HG02798 (cell line): Measurements from ENCODE around the gene UBE3C.
"Not testable (repeated sequence)": the region's sequence is repeated elsewhere in the genome, so short reads cannot be mapped to it uniquely, and the experiment has no call there.

Experiments
- ATAC-seq: cut with Tn5 transposase; IDR thresholded peaks from one replicate; pipeline ENCODE4 v1.9.1; 2021; ENCODE audit warnings: mild to moderate bottlenecking; ENCODE audit not compliant: unreplicated experiment, poor library complexity

UBE3C gene

GRCh38 chr7:157228864-157229422 is 90.2 kb downstream of the UBE3C start:
- ATAC-seq: no peak

GRCh38 chr7:157233677-157234076 is 95.0 kb downstream of the UBE3C start:
- ATAC-seq: no peak

DNA sequence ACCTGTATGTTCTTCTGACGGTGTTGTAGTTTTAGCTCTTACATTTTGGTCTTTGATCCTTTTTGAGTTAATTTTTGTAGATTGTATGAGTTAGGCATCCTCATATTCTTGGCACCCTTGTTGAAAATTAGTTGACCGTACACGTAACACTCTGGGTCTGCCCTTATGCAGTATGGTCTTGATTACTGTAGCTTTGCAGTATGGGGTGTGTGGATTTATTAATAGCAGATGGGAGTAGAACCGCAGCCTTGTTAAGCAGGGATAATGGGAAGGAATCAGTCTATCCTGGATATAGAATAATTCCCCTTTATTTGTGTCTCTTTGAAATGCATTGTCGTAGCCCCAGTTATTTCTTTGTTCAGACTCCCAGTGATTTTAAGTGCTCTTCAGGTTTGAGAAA is 95.5 kb downstream of the UBE3C start:
- ATAC-seq: no peak

GRCh38 chr7:157235357-157236333 is 96.9 kb downstream of the UBE3C start:
- ATAC-seq: no peak

DNA sequence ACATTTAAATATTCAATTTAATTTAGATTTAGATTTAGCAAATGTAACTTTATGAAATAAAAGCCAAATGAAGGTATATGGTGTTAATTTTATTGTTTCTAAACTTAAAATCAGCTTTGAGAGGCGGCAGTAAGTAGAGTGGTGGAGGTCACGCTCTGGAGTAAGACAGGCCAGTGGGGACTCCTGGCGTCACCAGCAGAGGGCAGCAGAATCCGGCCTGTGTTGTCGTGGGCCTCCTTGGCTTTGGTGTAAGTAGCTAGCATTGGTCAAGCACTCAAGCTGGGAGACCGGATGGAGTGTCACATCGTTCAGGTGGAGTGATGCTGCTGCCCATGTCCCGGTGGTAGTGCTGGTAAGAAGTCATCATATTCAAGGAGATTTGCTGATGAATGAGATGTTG is 99.4 kb downstream of the UBE3C start:
- ATAC-seq: no peak

- no peak for ATAC-seq
These were observed 101.0 kb downstream of the UBE3C start for GRCh38 chr7:157239571-157240270.

GRCh38 chr7:157241631-157242030 is 102.9 kb downstream of the UBE3C start:
- ATAC-seq: no peak

DNA sequence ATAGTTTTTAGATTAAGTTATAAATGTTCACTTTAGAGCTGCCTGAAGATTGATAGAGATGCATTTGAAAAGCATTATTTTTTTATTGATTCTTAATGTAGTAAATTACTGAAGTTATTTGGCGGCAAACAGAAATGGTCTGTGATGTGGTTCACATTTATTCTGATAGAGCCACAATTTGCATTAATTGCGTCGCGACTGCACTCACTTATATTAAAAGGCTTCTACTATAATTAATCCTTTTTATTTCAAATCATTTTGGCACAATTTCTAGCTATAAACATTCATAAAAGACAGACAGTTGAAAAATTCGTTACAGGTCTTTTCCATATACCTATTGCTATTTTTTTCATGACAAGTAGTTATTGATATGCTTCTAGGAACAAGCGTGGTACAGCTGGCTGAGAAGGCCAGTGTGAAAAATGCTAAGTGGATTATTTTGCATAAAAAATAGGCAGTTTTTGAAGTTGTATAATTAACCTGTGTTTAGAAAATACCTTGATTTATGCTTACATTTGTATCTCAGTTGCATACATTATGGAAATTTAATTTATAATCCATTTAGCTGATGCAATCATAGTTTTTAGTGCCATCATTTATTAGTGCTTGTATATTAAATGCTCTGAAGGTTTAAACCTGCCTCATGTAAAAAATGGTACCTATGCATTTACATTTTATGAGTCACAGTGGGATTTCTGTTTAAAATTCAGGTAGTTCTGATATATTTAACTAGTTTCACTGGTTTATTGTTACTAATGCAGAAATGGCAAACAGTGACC is 106.0 kb downstream of the UBE3C start:
- no peak for ATAC-seq

DNA sequence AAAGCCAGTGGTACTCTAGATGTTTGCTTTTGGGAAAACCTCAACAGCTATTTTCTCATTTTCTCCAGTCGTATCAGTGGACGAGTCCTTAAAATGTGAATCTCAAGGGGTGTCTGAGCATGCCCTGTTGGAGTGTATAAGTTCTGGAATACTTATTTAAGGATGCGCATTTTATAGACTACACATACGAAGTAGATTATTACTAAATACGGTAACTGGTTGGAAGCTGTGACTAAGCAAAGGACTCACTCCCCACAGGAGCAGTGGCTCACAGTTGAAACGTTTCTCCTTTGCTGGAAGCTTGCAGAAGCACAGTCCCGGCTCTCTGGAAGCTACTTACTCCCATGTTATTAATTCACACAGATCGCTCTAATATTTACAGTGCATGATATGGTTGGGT is 107.3 kb downstream of the UBE3C start:
- no peak for ATAC-seq

DNA sequence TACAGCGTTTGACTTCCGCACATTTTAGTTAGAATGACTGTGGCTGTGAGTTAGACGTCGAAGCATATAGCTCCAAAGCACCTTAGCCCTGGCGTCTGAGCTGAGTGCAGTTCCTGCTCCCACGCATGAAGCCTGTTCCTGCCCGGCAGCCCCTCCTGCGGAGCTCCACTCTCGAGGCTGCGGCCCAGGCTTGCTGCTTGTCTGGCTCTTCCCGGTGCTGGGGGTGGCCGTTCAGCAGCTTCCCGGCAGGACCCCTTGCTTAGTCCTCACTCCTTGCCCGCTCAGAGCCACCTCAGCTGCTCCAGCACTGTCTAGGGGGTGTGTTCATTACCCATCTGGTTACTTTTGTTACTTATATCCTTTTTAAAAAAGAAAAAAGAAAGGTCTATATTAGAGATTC is 109.9 kb downstream of the UBE3C start:
- no peak for ATAC-seq

DNA sequence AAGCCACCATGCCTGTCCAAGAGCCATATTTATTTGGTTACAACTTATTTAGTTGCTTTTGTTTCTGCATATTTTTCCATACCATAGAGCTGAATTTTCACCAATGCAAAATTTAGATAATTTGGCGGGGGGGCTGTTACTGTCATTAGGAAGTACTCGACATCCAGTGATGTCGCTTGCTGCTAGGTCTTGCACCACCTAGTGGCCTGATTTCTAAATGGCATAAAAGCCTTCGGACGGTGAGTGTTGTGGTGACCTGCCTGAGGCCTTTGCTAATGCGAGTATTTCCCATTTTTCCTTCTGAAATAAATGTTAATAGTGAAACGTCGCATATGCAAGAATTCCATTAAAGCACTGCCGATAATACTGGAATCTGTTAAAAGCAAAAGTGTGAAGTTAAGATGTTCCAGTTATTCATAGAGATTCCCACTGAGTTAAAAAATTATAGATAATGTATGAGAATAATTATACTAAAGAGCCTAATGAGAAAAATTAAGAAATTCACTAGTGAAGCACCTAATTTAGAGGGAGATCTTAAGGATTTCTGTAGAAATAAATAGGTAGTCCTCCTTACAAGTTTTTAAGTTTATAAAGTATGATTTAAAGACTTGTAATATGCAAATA is 112.0 kb downstream of the UBE3C start:
- ATAC-seq: peak; percentile 60

GRCh38 chr7:157251817-157252216 is 113.1 kb downstream of the UBE3C start:
- ATAC-seq: not testable (repeated sequence)

DNA sequence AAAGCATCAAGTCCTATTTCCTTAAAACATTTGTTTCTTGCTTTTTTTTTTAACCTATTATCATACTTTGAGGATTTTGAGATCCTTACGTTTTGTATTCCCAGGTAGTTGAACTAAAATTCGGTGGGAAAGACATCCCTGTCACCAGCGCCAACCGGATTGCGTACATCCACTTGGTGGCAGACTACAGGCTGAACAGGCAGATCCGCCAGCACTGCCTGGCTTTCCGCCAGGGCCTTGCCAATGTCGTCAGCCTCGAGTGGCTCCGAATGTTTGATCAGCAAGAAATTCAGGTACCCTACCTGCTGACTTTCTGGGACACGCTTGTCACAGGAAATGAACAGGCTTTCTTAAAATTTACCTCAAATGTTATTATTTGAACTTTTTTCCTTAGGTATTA is 115.1 kb downstream of the UBE3C start:
- ATAC-seq: no peak

GRCh38 chr7:157254781-157255180 is 116.1 kb downstream of the UBE3C start:
- ATAC-seq: not testable (repeated sequence)

DNA sequence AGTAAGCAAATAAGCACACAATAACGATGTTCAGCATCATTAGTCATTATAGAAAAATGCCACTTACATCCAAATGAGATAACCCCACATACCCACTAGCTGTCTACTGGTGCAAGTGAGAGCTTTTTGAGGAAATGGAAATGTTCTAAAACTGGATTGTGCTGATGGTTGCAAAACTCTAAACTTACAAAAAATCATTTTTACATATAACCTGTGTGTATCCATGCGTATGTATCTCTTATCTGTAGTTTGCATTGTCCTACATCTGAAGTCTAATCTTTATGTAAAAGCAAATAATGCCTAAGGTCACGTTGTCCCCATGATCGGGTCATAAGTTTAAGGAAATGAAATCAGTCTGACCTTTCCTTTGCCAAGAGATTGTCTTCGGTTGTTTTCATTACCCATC is 116.5 kb downstream of the UBE3C start:
- ATAC-seq: no peak

DNA sequence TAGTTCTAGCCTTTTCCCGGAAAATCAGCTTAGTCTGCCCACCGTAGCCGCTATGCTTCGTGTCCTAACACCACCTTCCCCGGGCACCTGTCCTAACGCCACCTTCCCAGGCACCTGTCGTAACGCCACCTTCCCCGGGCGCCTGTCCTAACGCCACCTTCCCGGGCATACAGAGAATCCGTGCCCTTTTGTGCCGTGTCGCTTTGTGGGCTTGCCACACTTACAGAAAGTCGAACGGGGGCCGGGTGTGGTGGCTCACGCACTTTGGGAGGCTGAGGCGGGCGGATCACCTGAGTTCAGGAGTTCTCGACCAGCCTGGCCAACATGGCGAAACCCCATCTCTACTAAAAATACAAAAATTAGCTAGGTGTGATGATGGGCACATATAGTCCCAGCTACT is 124.4 kb downstream of the UBE3C start:
- ATAC-seq: no peak

- no peak for ATAC-seq
These were observed 126.3 kb downstream of the UBE3C start for GRCh38 chr7:157265051-157265450.

DNA sequence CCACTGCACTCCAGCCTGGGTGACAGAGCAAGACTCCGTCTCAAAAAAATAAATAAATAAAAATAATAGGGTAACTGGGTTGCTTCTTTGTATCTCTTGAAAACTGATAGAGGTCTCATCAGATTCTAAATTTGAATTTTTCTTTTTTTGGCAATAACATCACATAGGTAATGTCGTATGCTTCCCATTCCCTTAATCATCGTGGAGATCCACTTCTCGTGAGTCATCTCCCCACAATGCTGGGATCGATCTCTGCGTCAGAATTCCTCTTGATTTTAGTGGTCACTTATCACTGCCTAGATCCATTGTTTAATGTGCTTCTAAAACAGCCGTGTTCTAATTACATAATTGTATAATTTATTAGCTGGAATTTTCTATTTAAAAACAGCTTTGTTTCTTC is 127.5 kb downstream of the UBE3C start:
- ATAC-seq: no peak

DNA sequence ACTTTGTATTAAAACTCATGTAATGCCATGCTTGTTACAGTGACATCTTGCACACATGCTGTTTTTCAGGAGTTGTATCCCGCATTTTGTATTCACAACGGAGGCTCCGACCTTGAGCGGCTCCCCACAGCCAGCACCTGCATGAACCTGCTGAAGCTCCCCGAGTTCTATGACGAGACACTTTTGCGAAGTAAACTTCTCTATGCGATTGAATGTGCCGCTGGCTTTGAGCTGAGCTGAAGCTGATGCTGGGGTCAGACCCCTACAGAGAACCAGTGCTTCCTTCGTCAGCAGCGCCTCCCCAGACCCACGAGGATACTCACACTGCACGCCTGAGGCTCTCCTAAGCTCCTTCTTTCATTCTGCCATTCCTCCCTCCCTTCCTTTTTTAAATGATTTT is 128.8 kb downstream of the UBE3C start:
- no peak for ATAC-seq

DNA sequence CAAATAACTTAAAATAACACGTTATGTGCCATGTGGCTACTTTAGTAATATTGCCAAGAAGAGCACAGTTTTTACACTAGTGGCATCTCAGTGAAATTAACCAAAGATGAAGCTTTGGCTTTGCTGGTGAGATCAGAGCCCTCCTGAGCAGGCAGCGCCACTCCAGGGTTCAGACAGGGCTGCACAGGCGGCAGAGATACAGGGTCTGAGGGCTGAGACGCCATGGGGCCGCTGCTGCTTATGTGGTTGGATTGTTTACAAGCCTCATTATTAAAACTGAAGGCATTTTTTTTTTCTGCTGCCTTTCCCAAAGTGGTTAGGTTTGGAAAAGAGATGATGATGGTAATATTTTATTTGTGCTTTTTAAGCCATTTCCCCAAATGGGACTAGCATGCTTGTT is 129.2 kb downstream of the UBE3C start:
- no peak for ATAC-seq
